NCI-H2107 treated with DMSO at 0.1 percent for 48 hours (cell line): Measurements from ENCODE around the gene LRRC10B.

Experiments used
- DNase-seq: peaks from one replicate; lab custom pipeline; 2025; ENCODE audit not compliant: unreplicated experiment; lab: John Stamatoyannopoulos, UW

LRRC10B gene

GRCh38 chr11:61486011-61486620, 22.4 kb upstream of the LRRC10B start:
- DNase-seq, result no peak

- DNase-seq, result no peak
Observed at GRCh38 chr11:61486779-61487178, 21.8 kb upstream of the LRRC10B start.

GRCh38 chr11:61487342-61488025, 21.1 kb upstream of the LRRC10B start:
- DNase-seq, result no peak

GRCh38 chr11:61488651-61489291, 19.8 kb upstream of the LRRC10B start:
- no peak for DNase-seq

- DNase-seq, result no peak
Observed at GRCh38 chr11:61489833-61490721, 18.5 kb upstream of the LRRC10B start.

GRCh38 chr11:61491736-61492395, 16.7 kb upstream of the LRRC10B start:
- DNase-seq, result no peak

GRCh38 chr11:61494381-61494961, 14.1 kb upstream of the LRRC10B start:
- DNase-seq, result no peak

GRCh38 chr11:61495801-61496601, 12.5 kb upstream of the LRRC10B start:
- peak; percentile 44 for DNase-seq

GRCh38 chr11:61496602-61497400, 11.7 kb upstream of the LRRC10B start:
- DNase-seq, result no peak

- DNase-seq, result no peak
Observed at GRCh38 chr11:61497473-61497872, 11.1 kb upstream of the LRRC10B start.

GRCh38 chr11:61497876-61498275, 10.7 kb upstream of the LRRC10B start:
- no peak for DNase-seq

- DNase-seq, result no peak
Observed at GRCh38 chr11:61498767-61499341, 9.7 kb upstream of the LRRC10B start.

- no peak for DNase-seq
Observed at GRCh38 chr11:61499816-61500491, 8.6 kb upstream of the LRRC10B start.

GRCh38 chr11:61502522-61502921, 6.0 kb upstream of the LRRC10B start:
- DNase-seq, result no peak

GRCh38 chr11:61503135-61503770, 5.3 kb upstream of the LRRC10B start:
- no peak for DNase-seq

GRCh38 chr11:61505106-61505505, 3.4 kb upstream of the LRRC10B start:
- no peak for DNase-seq

- DNase-seq, result no peak
Observed at GRCh38 chr11:61505640-61506155, 2.9 kb upstream of the LRRC10B start.
